ENCODE data around the gene PRDX2.
A peak's percentile ranks its signal among the peaks of the same experiment; 100 is the strongest.
"Not testable (repeated sequence)": the region's sequence is repeated elsewhere in the genome, so short reads cannot be mapped to it uniquely, and the experiment has no call there.

Gene PRDX2

DNA sequence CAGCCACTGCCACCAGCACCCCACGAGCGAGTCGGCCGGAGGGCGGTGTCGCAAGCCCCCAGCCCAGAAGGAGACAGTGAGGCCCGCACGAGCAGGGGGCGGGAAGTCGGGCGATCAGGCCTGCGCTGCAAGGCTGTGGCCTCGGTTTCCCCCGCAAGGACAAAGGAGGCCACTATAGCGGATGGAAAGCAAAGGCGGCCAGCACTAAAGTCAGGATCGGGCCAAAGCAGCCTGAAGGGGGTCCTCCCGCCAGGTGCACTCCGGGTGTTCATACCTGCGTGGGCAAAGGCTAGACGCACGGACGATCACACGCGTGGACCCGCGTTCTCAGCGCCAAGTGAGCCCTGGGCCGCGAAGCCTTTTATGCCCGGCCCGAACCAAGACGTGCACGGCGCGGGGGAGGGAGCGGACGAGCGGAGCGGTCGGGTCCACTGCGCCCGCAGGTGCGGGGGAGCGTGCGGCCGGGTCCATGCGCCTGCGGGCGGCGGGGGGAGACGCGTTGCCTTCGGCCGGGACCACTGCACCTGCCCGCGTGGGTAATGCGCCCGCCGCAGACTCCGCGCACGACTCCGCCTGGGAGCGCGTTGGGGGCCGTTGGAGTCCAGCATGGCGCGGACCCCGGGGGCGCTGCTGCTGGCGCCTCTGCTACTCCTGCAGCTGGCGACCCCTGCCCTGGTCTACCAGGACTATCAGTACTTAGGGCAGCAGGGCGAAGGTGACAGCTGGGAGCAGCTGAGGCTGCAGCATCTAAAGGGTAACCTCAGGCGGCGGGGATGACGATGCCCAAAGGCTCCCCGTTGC, at the start of gene PRDX2, which contains the start of gene THSD8:
TSS of gene PRDX2 (minus strand) at position 335 of the 801 bp plus-strand sequence. CDS start 539 bp downstream, outside the sequence.
TSS of gene THSD8 (plus strand) at position 604 of the 801 bp plus-strand sequence. CDS start at position 607, 3 bp downstream.
- Histone ChIP-seq H3K4me3 (ENCODE audit: low read depth, low read length) (peak within 1 kb of the TSS; percentile 88), H3K27me3 (replicated peaks) (no peaks in the 10 kb centered on the region), H3K27ac (no peak within 1 kb of the TSS), H3K36me3 (replicated peaks) (peaks cover 15% of the 10 kb centered on the region)
- TF ChIP-seq, protein P1, sequence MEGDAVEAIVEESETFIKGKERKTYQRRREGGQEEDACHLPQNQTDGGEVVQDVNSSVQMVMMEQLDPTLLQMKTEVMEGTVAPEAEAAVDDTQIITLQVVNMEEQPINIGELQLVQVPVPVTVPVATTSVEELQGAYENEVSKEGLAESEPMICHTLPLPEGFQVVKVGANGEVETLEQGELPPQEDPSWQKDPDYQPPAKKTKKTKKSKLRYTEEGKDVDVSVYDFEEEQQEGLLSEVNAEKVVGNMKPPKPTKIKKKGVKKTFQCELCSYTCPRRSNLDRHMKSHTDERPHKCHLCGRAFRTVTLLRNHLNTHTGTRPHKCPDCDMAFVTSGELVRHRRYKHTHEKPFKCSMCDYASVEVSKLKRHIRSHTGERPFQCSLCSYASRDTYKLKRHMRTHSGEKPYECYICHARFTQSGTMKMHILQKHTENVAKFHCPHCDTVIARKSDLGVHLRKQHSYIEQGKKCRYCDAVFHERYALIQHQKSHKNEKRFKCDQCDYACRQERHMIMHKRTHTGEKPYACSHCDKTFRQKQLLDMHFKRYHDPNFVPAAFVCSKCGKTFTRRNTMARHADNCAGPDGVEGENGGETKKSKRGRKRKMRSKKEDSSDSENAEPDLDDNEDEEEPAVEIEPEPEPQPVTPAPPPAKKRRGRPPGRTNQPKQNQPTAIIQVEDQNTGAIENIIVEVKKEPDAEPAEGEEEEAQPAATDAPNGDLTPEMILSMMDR (IDR thresholded peaks at IDR 0.05; ENCODE audit: low read depth, low read length, missing control alignments) = peak; percentile 1
- in situ Hi-C loops (cut with HindIII; ENCODE audit: low pct_ligation_motif_present, low sequenced_read_pairs) = no loop called here
- DNase-seq = no peak

DNA sequence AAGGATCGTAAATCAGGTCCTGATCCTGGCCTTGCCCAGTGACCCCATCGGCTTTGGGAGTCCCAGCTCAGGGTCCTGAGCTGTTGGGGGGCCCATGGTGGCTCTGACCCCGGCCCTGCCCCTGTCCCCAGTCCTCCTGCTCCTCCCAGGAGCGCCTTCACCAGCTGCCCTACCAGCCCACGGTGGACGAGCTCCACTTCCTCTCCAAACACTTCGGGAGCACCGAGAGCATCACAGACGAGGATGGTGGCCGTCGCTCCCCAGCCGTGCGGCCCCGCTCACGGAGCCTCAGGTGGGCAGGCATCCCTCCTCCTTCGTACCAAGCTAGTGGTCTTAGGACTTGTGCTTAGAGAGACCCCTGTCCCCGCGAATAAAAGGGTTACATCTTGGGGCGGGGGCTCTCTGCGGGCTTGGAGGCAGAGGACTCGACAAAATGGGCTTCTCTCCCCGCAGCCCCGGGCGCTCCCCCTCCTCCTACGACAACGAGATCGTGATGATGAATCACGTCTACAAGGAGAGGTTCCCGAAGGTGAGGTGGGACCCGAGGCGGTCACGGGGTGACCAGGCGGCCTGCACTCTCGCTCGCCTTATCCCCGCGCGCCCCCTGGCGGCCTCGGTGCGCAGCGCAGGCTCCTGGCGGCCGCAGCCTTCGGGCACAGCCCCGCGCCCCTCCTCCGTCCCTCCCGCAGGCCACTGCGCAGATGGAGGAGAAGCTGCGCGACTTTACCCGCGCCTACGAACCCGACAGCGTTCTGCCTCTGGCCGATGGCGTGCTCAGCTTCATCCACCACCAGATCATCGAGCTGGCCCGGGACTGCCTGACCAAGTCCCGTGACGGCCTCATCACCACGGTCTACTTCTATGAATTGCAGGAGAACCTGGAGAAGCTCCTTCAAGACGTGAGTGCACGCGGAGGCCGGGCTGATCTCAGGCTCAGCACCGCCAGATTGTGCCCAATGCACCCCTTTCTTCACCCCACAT, 45.8 kb upstream of the PRDX2 start:
- peak; percentile 63 for DNase-seq
- TF ChIP-seq, protein P1 (IDR thresholded peaks at IDR 0.05; ENCODE audit: low read depth, low read length, missing control alignments) = peak; percentile 72
- Histone ChIP-seq H3K4me3 (ENCODE audit: low read depth, low read length) (peak overlapping the region; percentile 24), H3K36me3 (replicated peaks) (no peaks in the 10 kb centered on the region), H3K27me3 (replicated peaks) (no peaks in the 10 kb centered on the region), H3K27ac (no peak overlapping the region)
- in situ Hi-C loops (cut with HindIII; ENCODE audit: low pct_ligation_motif_present, low sequenced_read_pairs) = no loop called here

GRCh38 chr19:12846613-12847012, 45.0 kb upstream of the PRDX2 start:
- H3K27me3 ChIP-seq (replicated peaks); in situ Hi-C loops (cut with HindIII; ENCODE audit: low pct_ligation_motif_present, low sequenced_read_pairs); H3K27ac ChIP-seq; H3K4me3 ChIP-seq (ENCODE audit: low read depth, low read length); H3K36me3 ChIP-seq (replicated peaks); DNase-seq: not testable (repeated sequence)

DNA sequence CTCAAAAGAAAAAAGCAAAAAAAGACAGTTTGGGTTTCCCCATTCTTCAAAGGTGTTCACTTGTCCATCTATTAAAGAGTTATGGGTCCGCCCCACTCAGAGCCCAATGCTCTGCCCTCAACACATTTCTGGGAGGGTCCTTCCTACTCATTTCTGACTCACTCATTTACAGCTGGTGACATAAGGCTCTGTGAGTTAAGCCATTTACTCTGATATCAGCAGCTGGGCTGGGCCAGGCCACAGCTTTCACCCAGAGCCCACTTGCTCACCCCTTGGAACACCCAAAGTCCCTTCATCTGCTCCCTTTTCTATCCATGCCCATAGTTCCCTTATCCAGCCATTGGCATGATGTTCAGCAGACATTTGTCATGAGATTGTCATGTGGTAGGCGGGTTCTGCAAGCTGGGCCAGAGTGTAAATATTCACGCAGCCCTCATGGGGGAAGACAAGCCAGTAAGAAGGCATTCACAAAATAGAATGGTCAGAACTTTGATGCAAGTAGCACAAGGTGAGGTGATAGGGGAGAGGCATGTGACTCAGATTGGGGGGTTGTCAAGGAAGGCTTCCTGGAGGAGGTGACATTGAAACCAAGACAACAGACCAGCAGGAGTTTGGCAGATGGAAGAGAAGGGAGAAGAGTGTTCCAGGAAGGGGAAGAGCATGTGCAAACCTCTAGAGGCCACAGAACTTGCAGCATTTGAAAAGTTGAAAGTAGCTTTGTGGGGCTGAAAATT, 42.6 kb upstream of the PRDX2 start:
- TF ChIP-seq, protein P1 (IDR thresholded peaks at IDR 0.05; ENCODE audit: low read depth, low read length, missing control alignments) = no peak
- no peak overlapping the region for H3K27ac ChIP-seq
- DNase-seq = no peak
- H3K36me3 ChIP-seq (replicated peaks) = no peaks in the 10 kb centered on the region
- peaks cover 14% of the 10 kb centered on the region for H3K27me3 ChIP-seq (replicated peaks)
- in situ Hi-C loops (cut with HindIII; ENCODE audit: low pct_ligation_motif_present, low sequenced_read_pairs) = no loop called here
- no peak overlapping the region for H3K4me3 ChIP-seq (ENCODE audit: low read depth, low read length)

GRCh38 chr19:12843328-12843727, 41.7 kb upstream of the PRDX2 start:
- DNase-seq = no peak
- H3K27me3 ChIP-seq (replicated peaks) = peaks cover 22% of the 10 kb centered on the region
- no peak overlapping the region for H3K27ac ChIP-seq
- in situ Hi-C loops (cut with HindIII; ENCODE audit: low pct_ligation_motif_present, low sequenced_read_pairs) = no loop called here
- H3K36me3 ChIP-seq (replicated peaks) = no peaks in the 10 kb centered on the region
- TF ChIP-seq, protein P1 (IDR thresholded peaks at IDR 0.05; ENCODE audit: low read depth, low read length, missing control alignments) = no peak
- H3K4me3 ChIP-seq (ENCODE audit: low read depth, low read length) = no peak overlapping the region
